Gastrocnemius medialis (tissue), 4 donors: ENCODE data around the gene TBC1D32.

Source experiments
- POLR2A ChIP-seq, 2 donors: fragments of 450-650 bp; IDR thresholded peaks; one replicate each; pipeline ENCODE4 v1.6.1; 2017; ENCODE audit warnings: antibody characterized with exemption in 2 of 2, mild to moderate bottlenecking in 2 of 2, moderate library complexity in 2 of 2
- TF ChIP-seq, protein P1 (sequence below), 5 experiments: fragments of 450-650 bp in 3 of 5; fragments of 200-600 bp in 2 of 5; sonication (generic) in 2 of 5; IDR thresholded peaks in 4 of 5; conservative IDR thresholded peaks in 1 of 5; 1 replicate in 4 of 5; 2 replicates in 1 of 5; pipeline ENCODE4 v1.5.1; 2016 to 2019; ENCODE audit warnings: antibody characterized with exemption in 5 of 5, mild to moderate bottlenecking in 3 of 5, moderate library complexity in 3 of 5

DNA sequence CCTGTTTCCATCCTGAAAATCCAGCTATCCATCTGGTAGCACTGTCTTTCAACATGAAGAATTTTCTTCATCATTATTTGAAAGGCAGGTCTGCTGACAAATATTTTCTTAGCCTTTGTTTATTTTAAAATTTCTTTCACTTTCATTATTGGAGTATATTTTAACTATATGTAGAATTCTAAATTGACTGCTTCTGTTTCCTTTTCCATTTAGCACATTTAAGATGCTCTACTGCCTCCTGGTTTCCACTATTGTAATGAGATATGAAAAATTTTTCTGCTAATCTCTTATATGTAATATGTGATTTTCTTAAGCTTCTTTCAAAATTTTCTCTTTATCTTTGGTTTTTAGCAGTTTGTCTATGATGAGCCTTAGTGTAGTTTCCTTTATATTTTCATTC is 97.3 kb downstream of the TBC1D32 start:
- TF ChIP-seq, protein P1, sequence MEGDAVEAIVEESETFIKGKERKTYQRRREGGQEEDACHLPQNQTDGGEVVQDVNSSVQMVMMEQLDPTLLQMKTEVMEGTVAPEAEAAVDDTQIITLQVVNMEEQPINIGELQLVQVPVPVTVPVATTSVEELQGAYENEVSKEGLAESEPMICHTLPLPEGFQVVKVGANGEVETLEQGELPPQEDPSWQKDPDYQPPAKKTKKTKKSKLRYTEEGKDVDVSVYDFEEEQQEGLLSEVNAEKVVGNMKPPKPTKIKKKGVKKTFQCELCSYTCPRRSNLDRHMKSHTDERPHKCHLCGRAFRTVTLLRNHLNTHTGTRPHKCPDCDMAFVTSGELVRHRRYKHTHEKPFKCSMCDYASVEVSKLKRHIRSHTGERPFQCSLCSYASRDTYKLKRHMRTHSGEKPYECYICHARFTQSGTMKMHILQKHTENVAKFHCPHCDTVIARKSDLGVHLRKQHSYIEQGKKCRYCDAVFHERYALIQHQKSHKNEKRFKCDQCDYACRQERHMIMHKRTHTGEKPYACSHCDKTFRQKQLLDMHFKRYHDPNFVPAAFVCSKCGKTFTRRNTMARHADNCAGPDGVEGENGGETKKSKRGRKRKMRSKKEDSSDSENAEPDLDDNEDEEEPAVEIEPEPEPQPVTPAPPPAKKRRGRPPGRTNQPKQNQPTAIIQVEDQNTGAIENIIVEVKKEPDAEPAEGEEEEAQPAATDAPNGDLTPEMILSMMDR (IDR thresholded peaks at IDR 0.05 in 4 of 5, conservative IDR thresholded peaks at IDR 0.05 in 1 of 5): no peak
- TF ChIP-seq POLR2A (IDR thresholded peaks at IDR 0.05): no peak
